Natural killer cell (primary cell): Measurements from ENCODE around the gene NHS. TPM values are rescaled to one million over a fixed set of nuclear protein-coding genes. Genes with fewer than 3 reads are reported as not detected.

ENCODE experiments used
- ATAC-seq, 3 donors: fragments of 150-1000 bp in 2 of 3; fragments of 200-7000 bp in 1 of 3; cut with Tn5 transposase; 1 replicate in 1 of 3; 2 replicates in 2 of 3; pipeline ENCODE4 v1.10.0; 2021; ENCODE audit warnings: mild to moderate bottlenecking in 2 of 3, moderate library complexity in 2 of 3
- DNase-seq, 2 donors: peaks; one replicate each; pipeline versions ENCODE4 v3.0.0 to v3.0.0-alpha.2; 2013 to 2021; ENCODE audit warnings: mixed read lengths in 1 of 2
- H3K27ac ChIP-seq: one replicate; pipeline ENCODE4 v1.5.1; 2013; ENCODE audit warnings: mild to moderate bottlenecking, low read length
- H3K27me3 ChIP-seq: one replicate; pipeline ENCODE4 v1.6.1; 2013; ENCODE audit warnings: low read length; ENCODE audit not compliant: control insufficient read depth, insufficient read depth
- H3K36me3 ChIP-seq: one replicate; pipeline ENCODE4 v1.6.1; 2013; ENCODE audit warnings: low read length; ENCODE audit not compliant: control insufficient read depth, insufficient read depth
- H3K4me1 ChIP-seq: one replicate; pipeline ENCODE4 v1.6.1; 2013; ENCODE audit warnings: low read length; ENCODE audit not compliant: control insufficient read depth, insufficient read depth
- H3K4me3 ChIP-seq: one replicate; pipeline ENCODE4 v1.5.1; 2013; ENCODE audit warnings: low read length
- H3K9me3 ChIP-seq: one replicate; pipeline ENCODE4 v1.6.1; 2013; ENCODE audit warnings: low read length; ENCODE audit not compliant: control insufficient read depth, insufficient read depth
- H3K27ac Mint-ChIP-seq, 2 donors: one replicate each; pipeline ENCODE4 v1.8.0; 2022; ENCODE audit warnings: mild to moderate bottlenecking in 2 of 2, mixed read lengths in 2 of 2, moderate library complexity in 1 of 2
- H3K27me3 Mint-ChIP-seq, 2 donors: one replicate each; pipeline ENCODE4 v1.8.0; 2022; ENCODE audit warnings: low read depth in 2 of 2, mixed read lengths in 2 of 2
- H3K36me3 Mint-ChIP-seq: one replicate; pipeline ENCODE4 v1.8.0; 2022; ENCODE audit warnings: mixed read lengths
- H3K4me1 Mint-ChIP-seq, 2 donors: one replicate each; pipeline ENCODE4 v1.8.0; 2022; ENCODE audit warnings: mixed read lengths in 2 of 2
- H3K4me3 Mint-ChIP-seq: one replicate; pipeline ENCODE4 v1.8.0; 2022; ENCODE audit warnings: mild to moderate bottlenecking, moderate library complexity, mixed read lengths
- H3K9me3 Mint-ChIP-seq, 2 donors: one replicate each; pipeline ENCODE4 v1.8.0; 2022; ENCODE audit warnings: mixed read lengths in 2 of 2
- CTCF ChIP-seq: fragments of 200-600 bp; IDR thresholded peaks from one replicate; pipeline ENCODE4 v1.8.0; 2022; ENCODE audit warnings: antibody characterized with exemption
- WGBS: methylation state at CpG from one replicate; pipeline ENCODE4 v1.1.7; 2013; ENCODE audit warnings: missing lambda C conversion rate; ENCODE audit not compliant: insufficient coverage; 5-methylcytosine and 5-hydroxymethylcytosine counted together
- intact Hi-C: fragments of 100-400 bp; cut with micrococcal nuclease; formaldehyde crosslinking; loops from one replicate; pipeline ENCODE4 v1.14.2; 2022
- total RNA-seq, 4 donors: library from RNA; stranded (reverse); fragments of 120-200 nt in 1 of 4; gene quantifications; one replicate each; pipeline versions ENCODE4 v1.2.3 to v1.2.4, GENCODE V29; 2013 to 2022

NHS gene
- total RNA-seq, 3 donors from 2014 or later (not counting 1 experiment from before 2014, with no cell fraction given): 0.05 to 0.28 TPM; not detected in 1

GRCh38 chrX:17537723-17538243 lies 162.8 kb downstream of the NHS start:
- H3K4me3 ChIP-seq: no peak overlapping the region
- H3K27me3 Mint-ChIP-seq: peaks cover 18 to 20% of the 10 kb centered on the region in 2 donors
- no peak for DNase-seq
- no peaks in the 10 kb centered on the region for H3K27me3 ChIP-seq
- no peak overlapping the region for H3K4me3 Mint-ChIP-seq
- WGBS: 87% methylated on average over 9 of the region's 10 CpGs
- H3K4me1 ChIP-seq: no peaks in the 10 kb centered on the region
- TF ChIP-seq CTCF: no peak
- no peaks in the 10 kb centered on the region for H3K9me3 Mint-ChIP-seq
- H3K4me1 Mint-ChIP-seq: no peaks in the 10 kb centered on the region
- H3K36me3 ChIP-seq: no peaks in the 10 kb centered on the region
- ATAC-seq: no peak
- no peak overlapping the region for H3K27ac ChIP-seq
- no peak overlapping the region for H3K27ac Mint-ChIP-seq
- no peaks in the 10 kb centered on the region for H3K9me3 ChIP-seq
- intact Hi-C loops: loop anchor here (5.0 kb wide), 1 partner anchor 155 kb away; no protein-coding TSS in a partner anchor
- no peaks in the 10 kb centered on the region for H3K36me3 Mint-ChIP-seq

GRCh38 chrX:17542123-17542522 lies 167.1 kb downstream of the NHS start:
- 73% methylated on average over 3 of the region's 3 CpGs for WGBS
- DNase-seq (no peak), ATAC-seq (no peak)
- no peaks in the 10 kb centered on the region for H3K9me3 Mint-ChIP-seq
- H3K36me3 Mint-ChIP-seq: no peaks in the 10 kb centered on the region
- Histone ChIP-seq H3K27ac (no peak overlapping the region), H3K4me3 (no peak overlapping the region), H3K36me3 (no peaks in the 10 kb centered on the region), H3K27me3 (no peaks in the 10 kb centered on the region), H3K4me1 (no peaks in the 10 kb centered on the region), H3K9me3 (no peaks in the 10 kb centered on the region)
- TF ChIP-seq CTCF: no peak
- H3K27me3 Mint-ChIP-seq: peaks cover 14 to 32% of the 10 kb centered on the region in 2 donors
- H3K27ac Mint-ChIP-seq: no peak overlapping the region
- no peaks in the 10 kb centered on the region for H3K4me1 Mint-ChIP-seq
- H3K4me3 Mint-ChIP-seq: no peak overlapping the region
- intact Hi-C loops: no loop called here

- DNase-seq: no peak
- Mint-ChIP-seq H3K4me3 (no peak overlapping the region), H3K27ac (no peak overlapping the region), H3K27me3 (peaks cover 3 to 13% of the 10 kb centered on the region in 2 donors), H3K9me3 (no peaks in the 10 kb centered on the region), H3K36me3 (no peaks in the 10 kb centered on the region), H3K4me1 (peaks cover 0 to 17% of the 10 kb centered on the region in 2 donors)
- WGBS: 93% methylated on average over 2 of the region's 2 CpGs
- intact Hi-C loops: no loop called here
- ATAC-seq: no peak
- Histone ChIP-seq H3K9me3 (no peaks in the 10 kb centered on the region), H3K27me3 (no peaks in the 10 kb centered on the region), H3K36me3 (no peaks in the 10 kb centered on the region), H3K4me3 (no peak overlapping the region), H3K4me1 (peaks cover 5% of the 10 kb centered on the region), H3K27ac (no peak overlapping the region)
- no peak for TF ChIP-seq CTCF
Measured at GRCh38 chrX:17544821-17545220, 169.8 kb downstream of the NHS start.

GRCh38 chrX:17546356-17546755 lies 171.4 kb downstream of the NHS start:
- peaks cover 5% of the 10 kb centered on the region for H3K4me1 ChIP-seq
- H3K4me3 Mint-ChIP-seq: no peak overlapping the region
- DNase-seq (no peak), ATAC-seq (no peak)
- no peaks in the 10 kb centered on the region for H3K27me3 ChIP-seq
- no peaks in the 10 kb centered on the region for H3K9me3 ChIP-seq
- no peak overlapping the region for H3K4me3 ChIP-seq
- peaks cover 0 to 22% of the 10 kb centered on the region in 2 donors for H3K4me1 Mint-ChIP-seq
- H3K36me3 ChIP-seq: no peaks in the 10 kb centered on the region
- H3K9me3 Mint-ChIP-seq: no peaks in the 10 kb centered on the region
- intact Hi-C loops: no loop called here
- TF ChIP-seq CTCF: no peak
- 76% methylated on average over 2 of the region's 2 CpGs for WGBS
- H3K27me3 Mint-ChIP-seq: peaks cover 0 to 13% of the 10 kb centered on the region in 2 donors
- no peak overlapping the region for H3K27ac ChIP-seq
- no peaks in the 10 kb centered on the region for H3K36me3 Mint-ChIP-seq
- no peak overlapping the region for H3K27ac Mint-ChIP-seq
